Measurements from ENCODE around the gene APP. TPM values are rescaled to one million over a fixed set of nuclear protein-coding genes. Genes with fewer than 3 reads are reported as not detected.
"Not testable (repeated sequence)": the region's sequence is repeated elsewhere in the genome, so short reads cannot be mapped to it uniquely, and the experiment has no call there.

The APP gene
- total RNA-seq, 3 donors from 2014 or later (not counting 1 experiment from before 2014, with no cell fraction given), result 5.1 to 10.6 (median 7.8) TPM

DNA sequence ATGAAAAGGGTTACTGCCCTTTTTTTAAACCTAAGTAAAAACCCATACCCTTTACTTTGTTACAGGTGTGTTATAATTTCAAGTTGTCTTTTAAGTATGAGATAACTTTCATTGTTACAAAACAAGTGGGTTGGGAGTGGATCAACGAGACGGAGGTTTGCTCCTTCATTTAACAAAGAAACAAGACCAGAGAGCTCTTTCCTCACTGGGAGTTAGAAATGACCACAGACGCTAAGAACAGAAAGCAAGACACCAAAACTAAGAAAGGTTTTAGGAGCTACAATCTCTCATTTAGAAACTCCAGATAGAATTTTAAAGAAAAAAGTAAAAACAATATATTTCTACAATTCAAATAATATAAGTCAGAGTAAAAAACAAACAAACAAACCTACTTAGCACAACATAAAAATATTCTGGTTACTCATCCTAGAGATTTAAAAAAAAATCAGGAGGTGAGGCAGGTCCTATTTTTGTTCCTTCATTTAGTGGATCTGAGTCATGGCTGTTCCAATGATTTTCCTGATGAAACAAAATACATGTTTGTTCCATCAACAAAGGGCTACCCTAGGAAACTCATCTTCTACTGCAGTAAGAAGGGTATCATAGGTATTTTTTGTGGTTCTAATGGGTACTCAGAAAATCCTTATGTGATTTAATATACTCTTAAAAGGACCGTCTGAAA, 33.0 kb downstream of the APP start:
- TF ChIP-seq, protein P1, sequence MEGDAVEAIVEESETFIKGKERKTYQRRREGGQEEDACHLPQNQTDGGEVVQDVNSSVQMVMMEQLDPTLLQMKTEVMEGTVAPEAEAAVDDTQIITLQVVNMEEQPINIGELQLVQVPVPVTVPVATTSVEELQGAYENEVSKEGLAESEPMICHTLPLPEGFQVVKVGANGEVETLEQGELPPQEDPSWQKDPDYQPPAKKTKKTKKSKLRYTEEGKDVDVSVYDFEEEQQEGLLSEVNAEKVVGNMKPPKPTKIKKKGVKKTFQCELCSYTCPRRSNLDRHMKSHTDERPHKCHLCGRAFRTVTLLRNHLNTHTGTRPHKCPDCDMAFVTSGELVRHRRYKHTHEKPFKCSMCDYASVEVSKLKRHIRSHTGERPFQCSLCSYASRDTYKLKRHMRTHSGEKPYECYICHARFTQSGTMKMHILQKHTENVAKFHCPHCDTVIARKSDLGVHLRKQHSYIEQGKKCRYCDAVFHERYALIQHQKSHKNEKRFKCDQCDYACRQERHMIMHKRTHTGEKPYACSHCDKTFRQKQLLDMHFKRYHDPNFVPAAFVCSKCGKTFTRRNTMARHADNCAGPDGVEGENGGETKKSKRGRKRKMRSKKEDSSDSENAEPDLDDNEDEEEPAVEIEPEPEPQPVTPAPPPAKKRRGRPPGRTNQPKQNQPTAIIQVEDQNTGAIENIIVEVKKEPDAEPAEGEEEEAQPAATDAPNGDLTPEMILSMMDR (IDR thresholded peaks at IDR 0.05), result no peak
- no peaks in the 10 kb centered on the region for H3K27me3 Mint-ChIP-seq (ENCODE audit: low read depth in 2 of 2)
- peaks cover 0 to 2% of the 10 kb centered on the region in 2 donors for H3K9me3 Mint-ChIP-seq
- intact Hi-C loops (cut with micrococcal nuclease), result no loop called here
- Histone ChIP-seq H3K27me3 (ENCODE audit: control insufficient read depth, insufficient read depth, low read length) (no peaks in the 10 kb centered on the region), H3K27ac (ENCODE audit: low read length) (no peak overlapping the region), H3K4me3 (ENCODE audit: low read length) (no peak overlapping the region), H3K36me3 (ENCODE audit: control insufficient read depth, insufficient read depth, low read length) (no peaks in the 10 kb centered on the region), H3K4me1 (ENCODE audit: control insufficient read depth, insufficient read depth, low read length) (no peaks in the 10 kb centered on the region), H3K9me3 (ENCODE audit: control insufficient read depth, insufficient read depth, low read length) (no peaks in the 10 kb centered on the region)
- H3K36me3 Mint-ChIP-seq, result no peaks in the 10 kb centered on the region
- no peak for ATAC-seq
- WGBS (ENCODE audit: insufficient coverage), result 88% methylated on average over 1 of the region's 4 CpGs
- H3K27ac Mint-ChIP-seq, result no peak overlapping the region
- no peak overlapping the region for H3K4me3 Mint-ChIP-seq
- no peak for DNase-seq
- no peaks in the 10 kb centered on the region for H3K4me1 Mint-ChIP-seq

DNA sequence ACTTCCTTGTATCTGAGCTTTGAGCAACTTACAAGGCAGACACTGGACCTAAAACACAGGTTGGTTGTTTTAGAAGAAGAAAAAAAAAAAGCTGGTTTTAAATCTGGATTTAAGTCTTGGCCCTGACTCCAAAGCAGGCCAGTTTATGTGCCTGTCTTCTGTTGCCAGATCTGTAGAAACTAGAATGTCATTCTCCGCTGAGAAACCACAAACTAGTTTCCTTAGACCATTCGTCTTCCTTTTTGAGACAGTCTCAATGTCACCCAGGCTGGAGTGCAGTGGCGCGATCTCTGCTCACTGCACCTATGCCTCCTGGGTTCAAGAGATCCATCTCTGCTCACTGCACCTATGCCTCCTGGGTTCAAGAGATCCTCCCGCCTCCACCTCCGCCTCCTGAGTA, 33.9 kb downstream of the APP start:
- Histone ChIP-seq H3K36me3 (ENCODE audit: control insufficient read depth, insufficient read depth, low read length) (no peaks in the 10 kb centered on the region), H3K4me1 (ENCODE audit: control insufficient read depth, insufficient read depth, low read length) (no peaks in the 10 kb centered on the region), H3K9me3 (ENCODE audit: control insufficient read depth, insufficient read depth, low read length) (no peaks in the 10 kb centered on the region), H3K27ac (ENCODE audit: low read length) (no peak overlapping the region), H3K27me3 (ENCODE audit: control insufficient read depth, insufficient read depth, low read length) (no peaks in the 10 kb centered on the region), H3K4me3 (ENCODE audit: low read length) (no peak overlapping the region)
- ATAC-seq, result no peak
- no peak overlapping the region for H3K27ac Mint-ChIP-seq
- peak in 1 of 2 donors; percentile 10 for DNase-seq
- TF ChIP-seq, protein P1 (IDR thresholded peaks at IDR 0.05), result no peak
- H3K9me3 Mint-ChIP-seq, result peaks cover 0 to 2% of the 10 kb centered on the region in 2 donors
- no peak overlapping the region for H3K4me3 Mint-ChIP-seq
- H3K4me1 Mint-ChIP-seq, result no peaks in the 10 kb centered on the region
- no peaks in the 10 kb centered on the region for H3K27me3 Mint-ChIP-seq (ENCODE audit: low read depth in 2 of 2)
- no peaks in the 10 kb centered on the region for H3K36me3 Mint-ChIP-seq
- WGBS (ENCODE audit: insufficient coverage), result 26% methylated on average over 6 of the region's 6 CpGs
- intact Hi-C loops (cut with micrococcal nuclease), result no loop called here

DNA sequence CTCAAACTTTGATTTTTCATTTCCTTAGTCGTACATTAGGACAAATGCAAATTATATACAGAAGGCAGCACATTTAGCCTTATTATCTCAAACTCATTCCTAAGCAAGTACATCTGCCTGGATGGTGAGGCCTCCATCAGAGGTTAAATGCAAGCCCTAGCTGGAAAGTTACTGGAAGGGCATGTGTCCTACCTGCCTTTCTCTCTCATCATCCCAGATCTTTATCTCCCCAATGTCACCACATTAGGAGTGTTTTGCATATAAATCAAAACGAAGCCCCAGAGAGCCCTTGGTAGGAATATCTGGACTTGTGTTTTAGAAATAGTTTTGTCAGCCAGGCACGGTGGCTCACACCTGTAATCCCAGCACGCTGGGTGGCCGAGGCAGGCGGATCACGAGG, 35.0 kb downstream of the APP start:
- Histone ChIP-seq H3K9me3 (ENCODE audit: control insufficient read depth, insufficient read depth, low read length) (no peaks in the 10 kb centered on the region), H3K27me3 (ENCODE audit: control insufficient read depth, insufficient read depth, low read length) (no peaks in the 10 kb centered on the region), H3K4me1 (ENCODE audit: control insufficient read depth, insufficient read depth, low read length) (no peaks in the 10 kb centered on the region), H3K4me3 (ENCODE audit: low read length) (no peak overlapping the region), H3K27ac (ENCODE audit: low read length) (no peak overlapping the region), H3K36me3 (ENCODE audit: control insufficient read depth, insufficient read depth, low read length) (no peaks in the 10 kb centered on the region)
- whole genome bisulfite sequencing (ENCODE audit: insufficient coverage), result 90% methylated on average over 7 of the region's 7 CpGs
- no peaks in the 10 kb centered on the region for H3K27me3 Mint-ChIP-seq (ENCODE audit: low read depth in 2 of 2)
- TF ChIP-seq, protein P1 (IDR thresholded peaks at IDR 0.05), result no peak
- ATAC-seq, result no peak
- no peak for DNase-seq
- H3K4me1 Mint-ChIP-seq, result no peaks in the 10 kb centered on the region
- intact Hi-C loops (cut with micrococcal nuclease), result no loop called here
- H3K27ac Mint-ChIP-seq, result no peak overlapping the region
- H3K36me3 Mint-ChIP-seq, result no peaks in the 10 kb centered on the region
- peaks cover 0 to 2% of the 10 kb centered on the region in 2 donors for H3K9me3 Mint-ChIP-seq
- no peak overlapping the region for H3K4me3 Mint-ChIP-seq

DNA sequence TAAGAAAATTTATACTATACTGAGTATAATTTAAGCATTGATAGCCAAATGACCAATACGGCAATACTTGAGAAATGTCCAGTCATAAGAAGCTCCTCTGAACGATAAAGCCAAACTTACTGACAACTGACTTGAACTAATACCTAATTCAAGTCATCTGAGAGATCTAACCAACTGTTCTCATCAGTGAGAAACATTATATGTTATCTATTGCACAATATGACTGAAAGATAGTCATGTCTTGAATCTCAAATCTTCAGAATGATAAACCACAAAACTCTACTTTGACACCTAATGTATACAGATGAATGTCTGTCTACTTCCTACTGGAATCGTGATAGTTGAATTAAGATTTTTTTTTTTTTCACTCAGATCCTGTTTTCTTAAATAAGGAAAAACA, 39.0 kb downstream of the APP start:
- no peaks in the 10 kb centered on the region for H3K36me3 Mint-ChIP-seq
- no peaks in the 10 kb centered on the region for H3K27me3 Mint-ChIP-seq (ENCODE audit: low read depth in 2 of 2)
- Histone ChIP-seq H3K4me3 (ENCODE audit: low read length) (no peak overlapping the region), H3K36me3 (ENCODE audit: control insufficient read depth, insufficient read depth, low read length) (no peaks in the 10 kb centered on the region), H3K4me1 (ENCODE audit: control insufficient read depth, insufficient read depth, low read length) (no peaks in the 10 kb centered on the region), H3K9me3 (ENCODE audit: control insufficient read depth, insufficient read depth, low read length) (no peaks in the 10 kb centered on the region), H3K27me3 (ENCODE audit: control insufficient read depth, insufficient read depth, low read length) (no peaks in the 10 kb centered on the region), H3K27ac (ENCODE audit: low read length) (no peak overlapping the region)
- 90% methylated on average over 2 of the region's 3 CpGs for WGBS (ENCODE audit: insufficient coverage)
- TF ChIP-seq, protein P1 (IDR thresholded peaks at IDR 0.05), result no peak
- H3K4me1 Mint-ChIP-seq, result no peaks in the 10 kb centered on the region
- H3K4me3 Mint-ChIP-seq, result no peak overlapping the region
- intact Hi-C loops (cut with micrococcal nuclease), result no loop called here
- ATAC-seq (no peak), DNase-seq (no peak)
- no peak overlapping the region for H3K27ac Mint-ChIP-seq
- H3K9me3 Mint-ChIP-seq, result no peaks in the 10 kb centered on the region

DNA sequence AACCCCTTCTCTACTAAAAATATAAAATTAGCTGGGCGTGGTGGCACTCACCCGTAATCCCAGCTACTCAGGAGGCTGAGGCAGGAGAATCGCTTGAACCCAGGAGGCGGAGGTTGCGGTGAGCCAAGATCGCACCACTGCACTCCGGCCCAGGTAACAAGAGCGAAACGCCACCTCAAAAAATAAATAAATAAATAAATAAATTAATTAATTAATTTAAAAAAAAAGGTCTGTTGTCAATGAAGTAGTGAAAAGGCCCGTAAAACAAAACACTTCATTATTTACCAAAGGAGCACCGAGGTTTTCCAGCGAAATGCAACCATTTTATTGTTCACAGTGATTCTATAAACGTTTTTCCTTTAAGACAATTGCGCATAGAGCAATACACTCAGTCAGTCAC, 39.5 kb downstream of the APP start:
- DNase-seq; H3K9me3 ChIP-seq (ENCODE audit: control insufficient read depth, insufficient read depth, low read length); ATAC-seq; H3K27ac ChIP-seq (ENCODE audit: low read length); H3K4me1 Mint-ChIP-seq; H3K27me3 Mint-ChIP-seq (ENCODE audit: low read depth in 2 of 2); H3K4me1 ChIP-seq (ENCODE audit: control insufficient read depth, insufficient read depth, low read length); H3K4me3 ChIP-seq (ENCODE audit: low read length); H3K36me3 Mint-ChIP-seq; H3K9me3 Mint-ChIP-seq; H3K27me3 ChIP-seq (ENCODE audit: control insufficient read depth, insufficient read depth, low read length); H3K4me3 Mint-ChIP-seq; H3K27ac Mint-ChIP-seq; intact Hi-C loops (cut with micrococcal nuclease); H3K36me3 ChIP-seq (ENCODE audit: control insufficient read depth, insufficient read depth, low read length): not testable (repeated sequence)
- WGBS (ENCODE audit: insufficient coverage), result 82% methylated on average over 9 of the region's 14 CpGs
